ENCODE results near the gene PAX7. TPM values are rescaled to one million over a fixed set of nuclear protein-coding genes. Genes with fewer than 3 reads are reported as not detected.
"Not testable (repeated sequence)": the region's sequence is repeated elsewhere in the genome, so short reads cannot be mapped to it uniquely, and the experiment has no call there.

Gene PAX7
- polyA plus RNA-seq (2013, experiment 1 of 2) = 0.06 TPM
- polyA plus RNA-seq (2013, experiment 2 of 2) = 0.01 TPM

GRCh38 chr1:18630511-18631495 is at the start of gene PAX7:
Gene PAX7, plus strand, starts transcription at chr1:18630846. Its CDS starts 758 bp downstream, at chr1:18631604.
- Histone ChIP-seq H4K5ac (ENCODE audit: low read length) (no peak within 1 kb of the TSS), H3K9ac (ENCODE audit: low read length) (peak within 1 kb of the TSS; percentile 39), H3K4ac (ENCODE audit: low read depth, low read length) (no peak within 1 kb of the TSS), H3K36me3 (ENCODE audit: control insufficient read depth, insufficient read depth, low read length) (no peaks in the 10 kb centered on the region), H2BK15ac (replicated peaks; ENCODE audit: low read depth) (peak within 1 kb of the TSS; percentile 14), H2AK5ac (ENCODE audit: low read length) (no peak within 1 kb of the TSS), H3K4me2 (ENCODE audit: low read length) (peak within 1 kb of the TSS; percentile 55), H3K27ac (ENCODE audit: low read depth, low read length) (no peak within 1 kb of the TSS), H3K18ac (ENCODE audit: low read length) (peak within 1 kb of the TSS; percentile 47), H4K8ac (ENCODE audit: low read depth, low read length) (no peak within 1 kb of the TSS), H3K27me3 (ENCODE audit: insufficient read depth, low read length, poor library complexity) (peaks cover 66% of the 10 kb centered on the region), H2BK120ac (ENCODE audit: low read depth, low read length) (no peak within 1 kb of the TSS), H3K4me1 (ENCODE audit: control insufficient read depth, low read depth, low read length) (peaks cover 4% of the 10 kb centered on the region), H3K23ac (ENCODE audit: low read length) (no peak within 1 kb of the TSS), H2BK5ac (ENCODE audit: low read length) (no peak within 1 kb of the TSS), H3K56ac (ENCODE audit: low read length) (peak within 1 kb of the TSS; percentile 50), H3K79me2 (ENCODE audit: control insufficient read depth, insufficient read depth, low read length) (no peaks in the 10 kb centered on the region), H3K79me1 (ENCODE audit: low read length) (no peaks in the 10 kb centered on the region), H3K4me3 (ENCODE audit: low read length) (peak within 1 kb of the TSS; percentile 14)
- no CpG with 5 or more reads among the region's 70 CpGs for WGBS (ENCODE audit: extremely low coverage, insufficient coverage, low lambda C conversion rate)
- peak; percentile 90 for DNase-seq

GRCh38 chr1:18581420-18581880 is 49.2 kb upstream of the PAX7 start:
- Histone ChIP-seq H3K9ac (ENCODE audit: low read length) (no peak overlapping the region), H4K8ac (ENCODE audit: low read depth, low read length) (no peak overlapping the region), H3K27me3 (ENCODE audit: insufficient read depth, low read length, poor library complexity) (no peaks in the 10 kb centered on the region), H3K18ac (ENCODE audit: low read length) (no peak overlapping the region), H2AK5ac (ENCODE audit: low read length) (no peak overlapping the region), H2BK15ac (replicated peaks; ENCODE audit: low read depth) (no peak overlapping the region), H3K56ac (ENCODE audit: low read length) (no peak overlapping the region), H3K79me2 (ENCODE audit: control insufficient read depth, insufficient read depth, low read length) (no peaks in the 10 kb centered on the region), H3K36me3 (ENCODE audit: control insufficient read depth, insufficient read depth, low read length) (no peaks in the 10 kb centered on the region), H2BK120ac (ENCODE audit: low read depth, low read length) (no peak overlapping the region), H3K4ac (ENCODE audit: low read depth, low read length) (no peak overlapping the region), H2BK5ac (ENCODE audit: low read length) (no peak overlapping the region), H3K4me3 (ENCODE audit: low read length) (no peak overlapping the region), H3K23ac (ENCODE audit: low read length) (no peak overlapping the region), H4K5ac (ENCODE audit: low read length) (no peak overlapping the region), H3K79me1 (ENCODE audit: low read length) (no peaks in the 10 kb centered on the region), H3K27ac (ENCODE audit: low read depth, low read length) (no peak overlapping the region), H3K4me1 (ENCODE audit: control insufficient read depth, low read depth, low read length) (no peaks in the 10 kb centered on the region), H3K4me2 (ENCODE audit: low read length) (no peak overlapping the region)
- no CpG with 5 or more reads among the region's 17 CpGs for WGBS (ENCODE audit: extremely low coverage, insufficient coverage, low lambda C conversion rate)
- no peak for DNase-seq

- Histone ChIP-seq H3K27ac (ENCODE audit: low read depth, low read length) (no peak overlapping the region), H3K56ac (ENCODE audit: low read length) (no peak overlapping the region), H3K4me2 (ENCODE audit: low read length) (no peak overlapping the region), H2BK120ac (ENCODE audit: low read depth, low read length) (no peak overlapping the region), H3K79me1 (ENCODE audit: low read length) (no peaks in the 10 kb centered on the region), H2BK5ac (ENCODE audit: low read length) (no peak overlapping the region), H4K5ac (ENCODE audit: low read length) (no peak overlapping the region), H2BK15ac (replicated peaks; ENCODE audit: low read depth) (no peak overlapping the region), H3K4ac (ENCODE audit: low read depth, low read length) (no peak overlapping the region), H3K4me1 (ENCODE audit: control insufficient read depth, low read depth, low read length) (no peaks in the 10 kb centered on the region), H3K4me3 (ENCODE audit: low read length) (no peak overlapping the region), H3K36me3 (ENCODE audit: control insufficient read depth, insufficient read depth, low read length) (no peaks in the 10 kb centered on the region), H4K8ac (ENCODE audit: low read depth, low read length) (no peak overlapping the region), H3K9ac (ENCODE audit: low read length) (no peak overlapping the region), H3K23ac (ENCODE audit: low read length) (no peak overlapping the region), H3K79me2 (ENCODE audit: control insufficient read depth, insufficient read depth, low read length) (no peaks in the 10 kb centered on the region), H3K27me3 (ENCODE audit: insufficient read depth, low read length, poor library complexity) (no peaks in the 10 kb centered on the region), H2AK5ac (ENCODE audit: low read length) (no peak overlapping the region), H3K18ac (ENCODE audit: low read length) (no peak overlapping the region)
- WGBS (ENCODE audit: extremely low coverage, insufficient coverage, low lambda C conversion rate) = no CpG with 5 or more reads among the region's 5 CpGs
- DNase-seq = no peak
These were observed 47.8 kb upstream of the PAX7 start for GRCh38 chr1:18582890-18583289.

GRCh38 chr1:18583326-18583941 is 47.2 kb upstream of the PAX7 start:
- DNase-seq = no peak
- Histone ChIP-seq H3K9ac (ENCODE audit: low read length) (no peak overlapping the region), H3K4ac (ENCODE audit: low read depth, low read length) (no peak overlapping the region), H2BK5ac (ENCODE audit: low read length) (no peak overlapping the region), H2BK15ac (replicated peaks; ENCODE audit: low read depth) (no peak overlapping the region), H3K4me3 (ENCODE audit: low read length) (no peak overlapping the region), H4K5ac (ENCODE audit: low read length) (no peak overlapping the region), H3K18ac (ENCODE audit: low read length) (no peak overlapping the region), H3K4me2 (ENCODE audit: low read length) (no peak overlapping the region), H3K23ac (ENCODE audit: low read length) (no peak overlapping the region), H4K8ac (ENCODE audit: low read depth, low read length) (no peak overlapping the region), H3K27me3 (ENCODE audit: insufficient read depth, low read length, poor library complexity) (no peaks in the 10 kb centered on the region), H3K4me1 (ENCODE audit: control insufficient read depth, low read depth, low read length) (no peaks in the 10 kb centered on the region), H3K79me1 (ENCODE audit: low read length) (no peaks in the 10 kb centered on the region), H3K56ac (ENCODE audit: low read length) (no peak overlapping the region), H2AK5ac (ENCODE audit: low read length) (no peak overlapping the region), H2BK120ac (ENCODE audit: low read depth, low read length) (no peak overlapping the region), H3K79me2 (ENCODE audit: control insufficient read depth, insufficient read depth, low read length) (no peaks in the 10 kb centered on the region), H3K27ac (ENCODE audit: low read depth, low read length) (no peak overlapping the region), H3K36me3 (ENCODE audit: control insufficient read depth, insufficient read depth, low read length) (no peaks in the 10 kb centered on the region)
- WGBS (ENCODE audit: extremely low coverage, insufficient coverage, low lambda C conversion rate) = no CpG with 5 or more reads among the region's 7 CpGs

- H4K8ac ChIP-seq (ENCODE audit: low read depth, low read length); H3K4ac ChIP-seq (ENCODE audit: low read depth, low read length); H2AK5ac ChIP-seq (ENCODE audit: low read length); H2BK120ac ChIP-seq (ENCODE audit: low read depth, low read length); H3K4me2 ChIP-seq (ENCODE audit: low read length); H2BK5ac ChIP-seq (ENCODE audit: low read length); H2BK15ac ChIP-seq (replicated peaks; ENCODE audit: low read depth); H4K5ac ChIP-seq (ENCODE audit: low read length); DNase-seq; H3K79me1 ChIP-seq (ENCODE audit: low read length); H3K23ac ChIP-seq (ENCODE audit: low read length); H3K18ac ChIP-seq (ENCODE audit: low read length); H3K79me2 ChIP-seq (ENCODE audit: control insufficient read depth, insufficient read depth, low read length); H3K9ac ChIP-seq (ENCODE audit: low read length); H3K36me3 ChIP-seq (ENCODE audit: control insufficient read depth, insufficient read depth, low read length); H3K56ac ChIP-seq (ENCODE audit: low read length); H3K27me3 ChIP-seq (ENCODE audit: insufficient read depth, low read length, poor library complexity); H3K4me1 ChIP-seq (ENCODE audit: control insufficient read depth, low read depth, low read length); H3K4me3 ChIP-seq (ENCODE audit: low read length); H3K27ac ChIP-seq (ENCODE audit: low read depth, low read length): not testable (repeated sequence)
- WGBS (ENCODE audit: extremely low coverage, insufficient coverage, low lambda C conversion rate) = no CpG with 5 or more reads among the region's 4 CpGs
These were observed 44.6 kb upstream of the PAX7 start for GRCh38 chr1:18586016-18586415.
